Brain pericyte (primary cell): ENCODE data around the gene SMNDC1.
"Not testable (repeated sequence)": the region's sequence is repeated elsewhere in the genome, so short reads cannot be mapped to it uniquely, and the experiment has no call there.

Source experiments
- DNase-seq: peaks from one replicate; pipeline ENCODE4 v3.0.0-alpha.2; 2012; ENCODE audit warnings: low read depth, low spot score

SMNDC1 gene

DNA sequence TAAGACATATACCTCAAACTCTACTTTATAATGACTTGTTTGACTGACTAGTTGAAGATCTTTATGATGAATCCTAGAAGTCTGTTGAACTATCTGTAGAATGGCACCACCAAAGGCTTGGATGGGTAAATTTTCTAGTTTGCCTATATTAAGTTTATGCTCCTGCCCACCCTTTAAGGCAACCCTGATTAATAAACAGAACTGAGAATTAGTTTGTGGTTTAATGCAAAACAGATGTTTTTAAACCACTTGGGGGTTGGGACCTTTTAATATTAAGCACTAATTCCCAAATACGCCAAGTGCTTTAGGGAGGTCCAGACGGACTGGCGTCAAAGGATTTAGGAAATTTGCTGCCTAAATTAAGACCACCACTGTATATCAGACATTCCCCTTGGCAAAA is 20.5 kb downstream of the SMNDC1 start:
- no peak for DNase-seq

DNA sequence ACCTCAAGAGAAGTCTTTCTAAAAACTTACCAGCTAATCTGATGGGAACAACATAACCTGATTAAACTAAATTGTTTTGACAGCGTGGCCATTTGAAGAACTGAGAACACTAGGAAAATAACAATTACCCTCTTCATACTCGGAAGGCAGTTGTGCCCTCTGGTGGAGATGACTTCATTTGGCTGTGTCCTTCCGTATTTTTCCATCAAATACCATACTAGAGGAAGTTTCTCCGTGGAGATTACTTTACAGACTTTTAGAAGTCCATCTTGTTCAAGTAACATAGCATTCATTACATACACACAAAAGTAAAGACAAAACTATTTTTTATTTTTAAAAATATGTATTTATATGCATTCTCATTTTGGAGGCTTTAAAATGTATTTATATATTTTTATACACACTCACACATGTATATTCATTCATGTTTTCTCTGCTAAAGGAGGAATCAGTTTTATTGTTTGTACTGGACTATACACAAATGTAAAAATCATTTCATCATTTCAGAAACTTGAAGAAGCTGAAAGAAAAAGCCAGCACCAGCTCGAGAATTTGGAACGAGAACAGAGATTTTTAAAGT is 25.2 kb downstream of the SMNDC1 start:
- peak; percentile 11 for DNase-seq

DNA sequence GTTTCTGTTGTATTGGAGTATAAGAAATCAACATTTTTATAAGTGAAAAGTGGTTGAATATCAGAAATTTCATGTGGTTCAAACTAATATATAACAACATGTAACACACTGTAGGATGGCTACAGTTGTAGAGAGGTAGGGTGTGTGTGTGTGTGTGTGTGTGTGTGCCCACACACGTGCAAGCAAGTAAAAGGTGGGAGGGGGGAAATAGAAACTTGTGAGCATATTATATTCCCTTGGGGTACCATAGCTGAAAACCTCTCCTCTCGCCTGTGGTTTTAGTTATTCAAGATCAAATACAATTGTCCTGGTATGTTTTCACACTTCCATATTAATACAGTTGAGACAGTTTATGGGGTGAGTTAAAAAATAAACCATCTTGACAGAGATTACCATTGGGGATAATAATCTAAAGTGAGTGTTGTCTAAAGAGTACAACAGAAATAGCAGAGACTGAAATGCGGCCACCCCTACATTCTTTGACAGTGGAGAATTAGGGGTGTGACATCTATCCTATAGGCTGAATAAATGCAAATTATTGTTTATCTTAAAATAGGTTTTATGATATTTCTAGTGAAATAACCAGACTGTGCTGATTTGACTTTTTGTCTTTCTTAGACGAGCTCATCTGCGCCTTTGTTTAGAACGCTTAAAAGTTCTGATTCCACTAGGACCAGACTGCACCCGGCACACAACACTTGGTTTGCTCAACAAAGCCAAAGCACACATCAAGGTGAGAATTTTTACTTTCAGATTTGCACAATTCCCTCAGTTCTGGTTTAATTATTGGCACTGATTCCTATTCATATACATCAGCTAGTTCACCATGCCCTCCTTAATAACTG is 25.9 kb downstream of the SMNDC1 start:
- DNase-seq: no peak

DNA sequence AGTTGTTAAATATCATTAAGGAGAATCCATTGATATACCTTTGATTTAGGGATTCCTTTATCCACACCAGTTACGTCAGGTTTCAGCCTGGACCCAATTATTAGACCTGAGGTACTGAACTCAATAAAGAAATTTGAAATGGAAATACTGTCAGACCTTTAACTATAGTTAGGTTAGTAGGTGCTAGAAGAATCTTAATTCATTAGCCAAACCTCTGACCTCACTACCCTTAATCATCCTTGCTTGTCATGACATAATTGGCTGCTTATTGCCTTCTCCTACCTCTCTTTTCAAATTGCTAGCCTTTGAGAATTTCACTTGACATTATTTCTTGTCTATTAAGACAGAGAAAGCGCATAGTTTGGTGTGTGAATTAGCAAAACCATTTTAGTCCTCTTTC is 27.1 kb downstream of the SMNDC1 start:
- no peak for DNase-seq

DNA sequence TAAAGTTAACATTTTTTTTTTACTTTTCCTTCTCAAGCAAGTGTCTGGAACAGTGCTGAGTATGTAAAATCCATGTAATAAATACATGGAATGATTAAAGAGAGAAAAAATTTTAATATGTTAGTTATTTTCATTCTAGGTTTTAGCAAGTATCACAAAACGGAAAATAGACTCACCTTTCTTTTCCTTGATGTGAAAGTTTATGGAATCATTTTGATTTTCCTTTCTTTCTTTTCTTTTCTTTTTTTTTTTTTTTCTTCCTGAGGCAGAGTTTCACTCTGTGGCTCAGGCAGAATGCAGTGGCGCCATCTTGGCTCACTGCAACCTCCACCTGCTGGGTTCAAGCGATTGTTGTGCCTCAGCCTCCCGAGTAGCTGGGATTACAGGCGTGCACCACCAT is 28.1 kb downstream of the SMNDC1 start:
- no peak for DNase-seq

DNA sequence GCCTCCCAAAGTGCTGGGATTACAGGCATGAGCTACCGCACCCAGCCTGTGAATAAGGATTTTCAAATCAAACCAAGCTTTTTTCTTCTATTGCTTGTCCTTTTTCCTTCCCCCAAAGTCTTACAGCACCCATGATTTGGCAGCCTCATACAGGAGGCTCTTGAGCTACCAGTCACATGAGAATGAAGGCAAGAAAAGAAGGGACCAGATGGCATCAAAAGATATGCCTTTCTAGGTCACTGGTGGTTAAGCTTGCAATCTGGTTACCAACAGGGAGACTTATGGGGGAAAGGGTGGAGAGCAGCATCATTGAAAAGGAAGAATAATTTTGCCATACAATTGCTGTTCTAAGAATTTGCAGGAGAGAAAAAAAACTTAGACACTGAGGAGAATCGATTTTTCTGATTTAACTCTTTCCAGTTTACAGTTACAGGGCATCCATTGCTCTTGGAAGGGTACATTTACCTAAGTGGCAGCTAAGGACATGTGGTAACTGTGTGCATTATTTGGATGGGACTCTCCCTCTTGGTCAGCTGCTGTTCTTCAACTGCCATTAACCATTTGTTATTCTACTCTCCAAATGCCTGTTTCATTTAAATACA is 29.5 kb downstream of the SMNDC1 start:
- no peak for DNase-seq

DNA sequence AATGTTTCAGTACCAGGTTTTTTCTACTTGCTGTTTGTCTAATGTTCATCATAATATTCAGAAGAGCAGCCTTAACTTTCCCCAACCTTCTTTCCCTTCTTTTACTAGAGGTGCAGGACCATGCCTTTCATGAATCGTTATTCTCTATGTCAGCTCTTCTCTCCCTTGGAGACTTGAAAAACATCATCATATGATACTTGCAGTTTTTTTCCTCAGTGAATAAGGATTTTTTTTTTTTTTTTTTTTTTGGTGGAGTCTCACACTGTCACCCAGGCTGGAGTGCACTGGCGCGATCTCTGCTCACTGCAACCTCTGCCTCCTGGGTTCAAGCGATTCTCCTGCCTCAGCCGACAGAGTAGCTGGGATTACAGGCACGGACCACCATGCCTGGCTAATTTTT is 30.1 kb downstream of the SMNDC1 start:
- no peak for DNase-seq

DNA sequence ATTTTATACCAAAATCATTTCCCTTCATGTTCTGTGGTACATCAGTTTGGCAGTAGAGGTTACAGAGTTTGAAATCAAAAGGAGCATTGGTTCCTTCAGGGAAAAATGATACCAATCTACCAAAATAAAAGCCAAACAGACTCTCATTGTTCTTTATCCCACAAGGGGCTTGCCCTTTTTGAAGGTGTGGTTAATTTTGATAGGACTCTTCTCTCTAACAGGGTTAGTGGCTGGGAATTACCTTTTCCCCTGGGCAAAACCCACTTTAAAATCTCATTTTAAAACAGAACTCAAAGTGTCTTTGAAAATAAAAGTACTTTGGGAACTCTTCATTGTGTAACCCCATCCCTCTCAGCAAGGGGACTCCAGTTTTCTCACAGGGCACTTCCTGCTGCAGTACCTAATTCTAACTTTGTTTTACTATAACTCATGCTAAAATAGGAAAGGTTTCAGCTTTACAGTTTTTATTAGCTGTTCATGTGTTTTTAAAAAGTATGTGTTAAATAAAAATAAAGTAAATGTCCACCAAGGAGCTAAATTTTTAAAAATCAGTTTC is 30.6 kb downstream of the SMNDC1 start:
- DNase-seq: no peak

DNA sequence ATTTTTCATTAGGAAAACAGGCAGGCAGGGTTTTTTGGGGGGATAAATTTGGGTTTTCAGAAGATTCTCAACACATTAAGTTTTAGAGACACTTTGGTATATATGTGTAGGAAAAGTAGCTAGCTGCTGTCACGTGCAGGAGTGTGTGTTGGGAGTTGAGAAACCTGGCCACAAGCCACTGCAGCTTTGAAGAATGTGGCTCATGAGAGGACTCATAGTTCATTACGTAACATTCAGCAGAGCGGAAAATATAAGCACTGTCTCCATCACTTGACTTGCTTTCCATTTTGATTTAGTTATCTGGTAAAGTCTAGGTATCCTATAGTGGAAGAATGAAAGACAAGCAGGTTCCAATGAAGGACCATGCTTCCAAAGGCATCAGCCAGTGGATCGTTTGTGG is 31.2 kb downstream of the SMNDC1 start:
- no peak for DNase-seq

DNA sequence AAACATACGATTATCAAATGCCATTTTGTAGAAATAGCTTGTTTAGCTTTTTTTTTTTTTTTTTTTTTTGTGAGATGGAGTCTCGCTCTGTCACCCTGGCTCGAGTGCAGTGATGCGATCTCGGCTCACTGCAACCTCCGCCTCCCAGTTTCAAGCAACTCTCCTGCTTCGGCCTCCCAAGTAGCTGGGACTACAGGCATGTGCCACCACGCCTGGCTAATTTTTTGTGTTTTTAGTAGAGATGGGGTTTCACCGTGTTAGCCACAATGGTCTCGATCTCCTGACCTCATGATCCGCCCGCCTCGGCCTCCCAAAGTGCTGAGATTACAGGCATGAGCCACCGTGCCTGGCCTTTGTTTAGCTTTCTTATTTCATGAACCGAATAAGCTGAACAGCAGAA is 31.7 kb downstream of the SMNDC1 start:
- not testable (repeated sequence) for DNase-seq

DNA sequence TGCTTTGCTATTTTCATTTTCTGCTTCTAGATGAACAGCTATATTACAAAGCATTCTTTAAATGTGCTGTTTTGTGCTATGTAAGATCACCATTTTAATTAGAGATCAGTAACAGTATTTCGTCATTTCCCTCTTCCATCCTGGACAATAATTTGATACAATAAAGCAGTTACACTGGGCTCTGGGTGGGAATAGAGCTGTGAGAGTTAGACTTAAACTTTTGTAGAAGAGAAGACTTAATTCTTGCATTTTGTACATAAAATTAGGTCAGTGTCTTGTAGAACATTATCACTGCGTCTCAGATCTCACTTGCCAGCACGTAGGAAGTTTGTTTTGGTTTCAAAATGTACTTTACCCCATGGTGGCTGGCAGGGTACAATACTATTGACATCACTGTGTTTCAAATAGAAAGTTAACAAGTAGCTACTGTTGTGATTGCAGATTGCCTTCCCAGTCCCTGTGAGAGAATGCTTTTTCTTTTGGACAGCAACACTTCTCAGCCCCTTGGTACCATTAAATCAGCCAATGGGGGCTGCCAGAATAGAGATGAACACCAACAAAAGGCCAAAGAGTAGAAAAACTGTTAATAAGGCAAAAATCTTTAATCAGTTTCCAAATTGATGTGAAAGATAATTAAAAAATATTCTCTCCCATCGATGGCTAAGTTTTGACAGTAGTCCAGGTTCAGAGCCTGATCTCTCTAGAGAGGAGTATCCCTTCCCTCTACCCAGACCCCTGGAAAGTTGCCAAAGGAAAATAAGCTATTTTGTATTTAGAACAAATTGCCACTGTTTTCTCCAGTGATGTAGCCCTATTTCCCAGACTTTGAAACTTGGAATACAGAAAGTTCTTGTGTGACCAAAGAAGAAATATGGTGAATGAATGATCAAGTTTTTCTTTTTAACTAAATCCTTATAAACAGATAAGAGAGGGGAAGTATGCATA is 35.1 kb downstream of the SMNDC1 start:
- peak; percentile 41 for DNase-seq

DNA sequence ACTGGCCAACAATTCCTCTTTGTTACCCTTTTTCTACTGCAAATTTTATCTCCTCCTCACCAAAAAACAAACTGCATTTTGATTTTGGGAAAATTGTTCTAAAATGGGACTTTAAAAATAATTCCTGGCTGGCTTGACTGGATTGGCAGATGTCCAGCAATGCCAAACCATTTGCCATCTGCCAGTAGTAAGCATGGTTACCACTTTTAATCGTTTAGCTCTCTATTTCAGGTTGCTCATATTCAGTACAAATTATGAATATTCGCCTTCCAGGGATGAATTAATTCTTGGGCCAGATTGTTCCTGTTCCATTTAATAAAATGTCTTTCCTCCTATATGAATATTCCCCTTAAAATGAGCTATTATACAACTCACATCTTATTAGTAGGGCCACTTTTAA is 35.7 kb downstream of the SMNDC1 start:
- no peak for DNase-seq

DNA sequence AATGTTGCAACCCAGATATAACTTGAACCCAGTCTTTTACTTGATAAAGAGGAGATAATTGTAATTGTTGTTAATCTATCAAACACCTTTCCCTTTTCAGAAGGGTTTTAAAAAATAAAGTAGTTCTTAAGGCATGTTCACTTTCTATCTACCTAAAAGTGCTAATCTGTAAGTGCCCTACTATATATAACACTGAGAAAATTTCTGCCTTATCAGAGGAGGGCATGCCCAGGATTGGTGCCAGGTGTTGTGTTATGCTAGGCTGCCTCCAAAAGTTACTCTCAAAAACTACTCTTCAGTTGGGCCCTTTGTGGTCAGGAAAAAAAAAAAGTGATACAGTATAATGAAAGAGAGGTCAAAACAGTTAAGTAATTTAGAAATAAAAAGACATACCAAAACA is 36.3 kb downstream of the SMNDC1 start:
- DNase-seq: no peak

DNA sequence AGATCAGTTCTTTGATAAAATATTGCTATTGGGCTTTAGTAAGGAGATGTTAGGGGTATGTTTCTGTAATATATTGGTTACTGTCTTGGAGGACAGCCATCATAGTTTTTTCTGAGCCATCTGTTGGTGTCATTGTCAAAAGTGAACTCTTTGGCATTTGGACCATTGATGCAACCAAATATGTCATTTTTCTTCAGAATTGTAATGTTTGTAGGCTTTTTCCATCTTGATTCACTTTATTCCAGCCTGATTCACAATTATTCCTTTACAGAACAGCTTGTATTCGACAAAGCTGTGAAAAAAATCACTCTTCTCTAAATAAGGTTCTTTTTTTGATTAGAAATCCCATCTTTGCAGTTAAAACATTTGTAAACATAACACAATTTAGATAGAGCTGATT is 37.4 kb downstream of the SMNDC1 start:
- DNase-seq: no peak

DNA sequence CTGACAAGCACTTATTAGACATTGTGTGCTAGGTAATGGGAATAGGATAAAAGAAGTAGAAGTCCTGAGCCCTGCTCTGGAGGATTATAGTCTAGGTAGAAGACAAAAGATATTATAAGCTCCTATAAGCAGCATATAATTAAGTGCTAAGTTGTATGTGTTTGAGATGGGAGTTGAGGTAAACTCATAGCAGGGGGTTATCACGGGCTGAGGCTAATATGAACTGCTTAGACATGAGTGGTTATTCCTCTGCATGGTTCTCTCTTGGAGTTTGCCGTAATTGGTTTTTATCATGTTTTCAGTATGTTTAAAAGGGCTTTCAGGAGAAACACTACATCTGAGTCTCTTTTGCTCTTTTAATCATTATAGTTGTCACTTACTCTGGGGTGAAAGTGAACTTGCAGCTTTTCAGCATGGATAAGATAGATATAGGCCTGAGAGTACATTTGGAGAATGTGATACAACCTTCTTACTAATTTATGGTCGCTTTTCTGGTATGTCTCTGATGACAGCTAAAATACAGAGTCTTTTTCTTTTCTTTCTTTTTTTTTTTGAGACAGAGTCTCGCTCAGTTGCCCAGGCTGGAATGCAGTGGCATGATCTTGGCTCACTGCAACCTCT is 39.0 kb downstream of the SMNDC1 start:
- no peak for DNase-seq

DNA sequence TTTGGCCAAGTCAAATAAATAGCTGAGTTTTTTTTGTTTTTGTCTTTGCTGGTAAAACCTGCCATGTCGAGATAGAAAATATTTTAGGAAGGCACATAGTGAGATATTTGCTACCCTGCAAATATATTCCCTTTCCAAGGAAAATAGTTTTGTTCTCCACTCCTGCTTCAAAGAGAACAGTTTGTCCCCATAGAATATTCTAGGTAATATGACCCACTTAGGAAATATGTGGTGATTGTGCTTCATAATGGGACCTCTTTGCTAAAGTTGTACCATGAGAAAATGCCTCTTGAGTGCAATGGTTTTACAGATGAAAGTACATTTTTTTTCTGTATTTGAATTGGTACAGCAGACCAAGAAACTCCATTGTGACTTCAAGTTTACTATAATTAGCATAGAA is 41.6 kb downstream of the SMNDC1 start:
- no peak for DNase-seq

DNA sequence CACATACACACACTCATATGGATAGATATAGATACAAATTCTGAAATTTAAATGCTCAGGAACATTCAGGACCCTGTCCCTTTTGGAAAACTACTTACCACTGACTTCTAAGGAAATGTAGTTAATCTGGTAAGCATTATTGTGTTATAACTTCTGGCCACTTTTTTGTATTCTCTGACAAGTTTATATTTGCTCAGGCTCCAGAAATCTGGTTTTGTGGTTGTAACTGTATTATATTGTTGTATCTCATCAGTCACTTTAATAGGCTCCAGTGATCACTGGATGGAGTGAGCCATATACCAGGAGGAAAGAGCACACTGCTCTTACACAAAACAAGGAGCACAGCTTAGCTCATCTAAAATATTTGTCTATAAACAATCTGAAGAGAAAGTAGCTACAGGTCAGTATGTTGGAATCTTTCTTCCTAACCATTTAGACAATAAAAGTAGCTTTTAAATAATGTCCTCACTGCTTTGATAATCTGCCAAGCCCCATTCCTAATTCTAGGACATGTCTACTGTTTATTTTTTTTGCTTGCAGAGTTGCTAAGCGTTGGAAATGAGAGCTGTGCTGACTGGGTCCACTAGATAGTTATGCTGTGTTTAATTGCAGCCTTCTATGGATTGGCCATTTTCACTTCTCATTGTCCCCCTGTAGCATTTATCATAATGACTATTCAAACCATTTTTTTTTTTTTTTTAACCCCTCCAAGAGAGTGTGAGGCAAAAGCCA is 43.8 kb downstream of the SMNDC1 start:
- DNase-seq: no peak

DNA sequence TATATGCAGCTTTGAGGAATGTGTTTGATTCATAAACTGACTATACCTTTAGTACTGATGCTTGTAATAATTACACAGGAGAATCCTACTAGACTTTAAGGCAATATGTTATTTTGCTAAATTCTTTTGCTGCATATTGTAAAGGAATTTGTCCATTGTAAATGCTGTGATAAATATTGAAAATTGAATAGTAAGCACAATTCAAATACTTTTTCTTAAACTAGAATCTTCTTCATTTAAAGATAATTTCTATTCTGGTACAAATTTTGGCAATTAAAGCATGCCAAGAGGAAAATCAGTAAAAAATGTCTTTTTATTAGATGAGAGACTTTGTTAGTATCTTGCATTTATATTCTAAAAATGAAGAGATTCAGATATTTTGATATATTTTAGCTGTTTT is 45.4 kb downstream of the SMNDC1 start:
- no peak for DNase-seq

DNA sequence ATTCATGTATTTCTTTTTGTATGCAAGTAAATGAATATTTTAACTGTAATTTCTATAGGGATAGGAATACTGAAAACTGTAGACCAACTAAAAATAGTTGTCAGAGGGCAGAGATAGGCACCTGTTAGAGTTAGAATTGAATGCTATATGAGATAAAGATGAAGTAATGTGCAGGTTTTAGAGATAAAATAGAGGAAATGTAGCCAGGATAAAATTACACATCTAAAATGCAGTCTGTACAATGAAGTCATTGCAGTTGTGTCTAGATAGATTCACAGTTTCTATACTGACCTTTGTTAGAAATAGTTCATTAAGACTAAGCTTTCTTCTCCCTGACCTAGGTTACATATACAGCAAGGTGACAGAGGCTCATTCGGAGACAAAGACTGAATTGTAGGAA is 46.2 kb downstream of the SMNDC1 start:
- DNase-seq: no peak

DNA sequence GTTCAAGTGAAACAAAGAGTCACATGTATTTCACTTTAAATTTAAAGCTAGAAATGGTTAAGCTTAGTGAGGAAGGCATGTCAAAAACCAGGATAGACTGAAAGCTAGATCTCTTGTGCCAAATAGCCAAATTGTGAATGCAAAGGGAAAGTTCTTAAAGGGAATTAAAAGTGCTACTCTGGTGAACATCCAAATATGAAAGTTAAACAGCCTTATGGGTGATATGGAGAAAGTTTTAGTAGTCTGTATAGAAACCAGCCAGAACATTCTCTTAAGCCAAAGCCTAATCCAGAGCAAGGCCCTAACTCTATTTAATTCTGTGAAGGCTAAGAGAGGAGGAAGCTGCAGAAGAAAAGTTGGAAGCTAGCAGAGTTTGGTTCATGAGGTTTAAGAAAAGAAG is 50.3 kb downstream of the SMNDC1 start:
- DNase-seq: no peak

DNA sequence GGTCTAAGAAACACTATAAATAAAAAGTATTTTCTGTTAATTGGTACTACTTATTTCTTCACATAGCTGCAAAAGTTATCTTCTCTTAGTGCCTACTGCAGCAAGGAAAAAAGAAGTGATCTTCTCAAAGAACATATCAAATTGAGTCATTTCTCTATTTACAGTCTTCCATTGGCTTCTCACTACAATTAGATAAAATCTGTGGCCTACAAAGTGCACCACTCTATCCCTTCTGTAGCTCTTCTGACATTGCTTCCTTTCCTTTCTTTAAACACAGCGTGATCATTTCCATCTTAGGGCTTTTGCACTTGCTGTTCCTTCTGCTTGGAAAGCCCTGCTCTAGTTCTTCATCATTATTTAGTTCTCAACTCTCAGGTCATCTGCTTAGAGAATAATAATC is 52.6 kb downstream of the SMNDC1 start:
- DNase-seq: no peak
